ENCODE data around the gene SMCO1. TPM values are rescaled to one million over a fixed set of nuclear protein-coding genes. Genes with fewer than 3 reads are reported as not detected.

SMCO1 gene
- total RNA-seq (2022; extraction: Qiagen RNA extraction), result 0.03 TPM in 1 of 5 replicates, not detected in the others

DNA sequence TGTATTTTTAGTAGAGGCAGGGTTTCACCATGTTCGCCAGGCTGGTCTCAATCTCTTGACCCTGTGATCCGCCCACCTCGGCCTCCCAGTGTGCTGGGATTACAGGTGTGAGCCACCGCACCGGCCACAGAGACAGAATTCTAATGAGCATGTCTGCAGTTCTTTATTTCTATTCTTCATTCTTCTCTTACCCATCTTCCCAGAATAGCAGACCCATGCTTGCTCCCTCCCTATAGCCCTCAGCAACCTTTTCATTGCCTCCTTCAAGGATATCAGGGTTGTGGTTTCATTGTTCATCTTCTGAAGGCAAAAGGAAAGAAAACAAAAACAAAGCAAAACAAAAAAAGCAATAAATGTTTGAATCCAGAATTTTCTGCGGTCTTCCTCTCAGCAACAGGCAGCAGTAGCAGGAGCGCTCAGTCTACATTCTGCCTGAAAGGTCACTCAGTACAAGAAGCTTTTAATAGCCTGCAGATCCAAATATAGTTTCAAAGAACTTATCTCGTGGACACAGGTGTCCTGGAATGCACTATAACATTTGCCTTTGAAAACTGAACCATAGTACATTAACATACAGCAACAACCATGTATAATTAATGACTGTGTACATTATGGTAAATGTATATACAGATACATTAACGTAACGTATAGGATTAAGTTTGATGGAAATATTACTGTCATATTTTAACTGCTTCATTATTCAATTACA is at the start of gene SMCO1:
TSS of gene SMCO1 (minus strand) at position 434 of the 709 bp plus-strand sequence. CDS start at position 297, 137 bp downstream.

GRCh38 chr3:196503196-196504076 is 11.7 kb downstream of the SMCO1 start, which contains the start of gene RNF168:
Gene RNF168, minus strand, starts transcription at chr3:196503768. Its CDS starts 595 bp downstream, at chr3:196503173.

Other genes with a start within 250 kb of the SMCO1 start
- 28.9 to 37.4 TPM (median 33.4 TPM) in 5 replicates for gene PCYT1A, start 227.6 kb downstream of the SMCO1 start, total RNA-seq (2022; extraction: Qiagen RNA extraction)
- 22.8 to 26.6 TPM (median 25.2 TPM) in 5 replicates for gene DYNLT2B, start 197.1 kb downstream of the SMCO1 start, total RNA-seq (2022; extraction: Qiagen RNA extraction)
- 8.1 to 11.0 TPM (median 10.6 TPM) in 5 replicates for gene TM4SF19, start 177.0 kb downstream of the SMCO1 start, total RNA-seq (2022; extraction: Qiagen RNA extraction)
- 6.6 to 10.4 TPM (median 8.8 TPM) in 5 replicates for gene UBXN7, start 82.9 kb downstream of the SMCO1 start, total RNA-seq (2022; extraction: Qiagen RNA extraction)
- gene RNF168, start 11.6 kb downstream of the SMCO1 start, total RNA-seq (2022; extraction: Qiagen RNA extraction), result 3.5 to 4.8 TPM (median 4.4 TPM) in 5 replicates
- 8.0 to 12.1 TPM (median 9.8 TPM) in 5 replicates for gene WDR53, start 53.2 kb upstream of the SMCO1 start, total RNA-seq (2022; extraction: Qiagen RNA extraction)
- 7.1 to 8.1 TPM (median 7.5 TPM) in 5 replicates for gene FBXO45, start 53.3 kb upstream of the SMCO1 start, total RNA-seq (2022; extraction: Qiagen RNA extraction)
- 0.05 TPM in 1 of 5 replicates, not detected in the others for gene NRROS, start 124.3 kb upstream of the SMCO1 start, total RNA-seq (2022; extraction: Qiagen RNA extraction)
- 2.7 to 3.4 TPM (median 2.9 TPM) in 5 replicates for gene CEP19, start 196.9 kb upstream of the SMCO1 start, total RNA-seq (2022; extraction: Qiagen RNA extraction)
- gene PIGX, start 197.0 kb upstream of the SMCO1 start, total RNA-seq (2022; extraction: Qiagen RNA extraction), result 27.1 to 33.4 TPM (median 30.6 TPM) in 5 replicates
- gene PAK2, start 224.5 kb upstream of the SMCO1 start, total RNA-seq (2022; extraction: Qiagen RNA extraction), result 29.7 to 56.8 TPM (median 36.6 TPM) in 5 replicates